HUES6 (cell line): Measurements from ENCODE around the gene S1PR3.
A peak's percentile ranks its signal among the peaks of the same experiment; 100 is the strongest.
"Not testable (repeated sequence)": the region's sequence is repeated elsewhere in the genome, so short reads cannot be mapped to it uniquely, and the experiment has no call there.

Experiments
- H3K27ac ChIP-seq: 2 replicates; pipeline ENCODE4 v1.7.0; 2013; ENCODE audit warnings: low read depth, mild to moderate bottlenecking, low read length, inconsistent platforms
- H3K27me3 ChIP-seq: 2 replicates; pipeline ENCODE4 v1.6.1; 2013; ENCODE audit warnings: low read length; ENCODE audit not compliant: control insufficient read depth, insufficient read depth
- H3K36me3 ChIP-seq: 2 replicates; pipeline ENCODE4 v1.6.1; 2013; ENCODE audit warnings: low read length; ENCODE audit not compliant: control insufficient read depth, insufficient read depth
- H3K4me1 ChIP-seq: 2 replicates; pipeline ENCODE4 v1.6.1; 2013; ENCODE audit warnings: low read length; ENCODE audit not compliant: control insufficient read depth, insufficient read depth
- H3K4me3 ChIP-seq: 2 replicates; pipeline ENCODE4 v1.5.1; 2013; ENCODE audit warnings: low read depth, low read length
- H3K9ac ChIP-seq: one replicate; pipeline ENCODE4 v1.6.1; 2013; ENCODE audit warnings: mild to moderate bottlenecking, low read length
- H3K9me3 ChIP-seq: 2 replicates; pipeline ENCODE4 v1.6.1; 2013; ENCODE audit warnings: low read depth, low read length; ENCODE audit not compliant: control insufficient read depth, insufficient read depth

Gene S1PR3

GRCh38 chr9:88991066-88992034, at the start of gene S1PR3:
Gene S1PR3, plus strand, starts transcription at chr9:88991468. Its CDS starts 9,733 bp downstream, at chr9:89001201.
- H3K27me3 ChIP-seq: peaks cover 3% of the 10 kb centered on the region
- H3K4me3 ChIP-seq: peak within 1 kb of the TSS; percentile 85
- H3K27ac ChIP-seq: peak within 1 kb of the TSS; percentile 39; the same call in 1 of the 2 replicates
- H3K9me3 ChIP-seq: no peaks in the 10 kb centered on the region
- H3K36me3 ChIP-seq: peaks cover 11% of the 10 kb centered on the region; the same call in 1 of the 2 replicates
- peak within 1 kb of the TSS; percentile 78 for H3K9ac ChIP-seq
- H3K4me1 ChIP-seq: peaks cover 28% of the 10 kb centered on the region

GRCh38 chr9:88941586-88941985, 49.7 kb upstream of the S1PR3 start:
- not testable (repeated sequence) for H3K36me3 ChIP-seq, H3K9me3 ChIP-seq, H3K4me3 ChIP-seq, H3K27me3 ChIP-seq, H3K9ac ChIP-seq, H3K4me1 ChIP-seq, H3K27ac ChIP-seq

- H3K36me3 ChIP-seq: no peaks in the 10 kb centered on the region
- no peaks in the 10 kb centered on the region for H3K4me1 ChIP-seq
- H3K9me3 ChIP-seq: no peaks in the 10 kb centered on the region
- no peak overlapping the region for H3K4me3 ChIP-seq
- no peak overlapping the region for H3K9ac ChIP-seq
- no peak overlapping the region for H3K27ac ChIP-seq
- no peaks in the 10 kb centered on the region for H3K27me3 ChIP-seq
Observed at GRCh38 chr9:88942411-88942810, 48.9 kb upstream of the S1PR3 start.

GRCh38 chr9:88945636-88946333, 45.5 kb upstream of the S1PR3 start:
- peaks cover 11% of the 10 kb centered on the region; the same call in 1 of the 2 replicates for H3K4me1 ChIP-seq
- no peak overlapping the region for H3K27ac ChIP-seq
- no peaks in the 10 kb centered on the region for H3K9me3 ChIP-seq
- H3K4me3 ChIP-seq: no peak overlapping the region
- H3K9ac ChIP-seq: no peak overlapping the region
- no peaks in the 10 kb centered on the region for H3K36me3 ChIP-seq
- H3K27me3 ChIP-seq: no peaks in the 10 kb centered on the region

GRCh38 chr9:88947581-88948573, 43.4 kb upstream of the S1PR3 start:
- Histone ChIP-seq H3K9me3 (no peaks in the 10 kb centered on the region), H3K36me3 (no peaks in the 10 kb centered on the region), H3K4me3 (no peak overlapping the region), H3K4me1 (peaks cover 11% of the 10 kb centered on the region; the same call in 1 of the 2 replicates), H3K9ac (no peak overlapping the region), H3K27me3 (no peaks in the 10 kb centered on the region), H3K27ac (no peak overlapping the region)

- H3K36me3 ChIP-seq: no peaks in the 10 kb centered on the region
- no peak overlapping the region for H3K9ac ChIP-seq
- no peak overlapping the region for H3K4me3 ChIP-seq
- H3K27me3 ChIP-seq: no peaks in the 10 kb centered on the region
- no peak overlapping the region for H3K27ac ChIP-seq
- H3K4me1 ChIP-seq: peaks cover 11% of the 10 kb centered on the region; the same call in 1 of the 2 replicates
- H3K9me3 ChIP-seq: peaks cover 4% of the 10 kb centered on the region; the same call in 1 of the 2 replicates
Observed at GRCh38 chr9:88949425-88949824, 41.8 kb upstream of the S1PR3 start.

- H3K27ac ChIP-seq: no peak overlapping the region
- no peak overlapping the region for H3K9ac ChIP-seq
Observed at GRCh38 chr9:88949961-88950340, 41.3 kb upstream of the S1PR3 start.

GRCh38 chr9:88950341-88951154, 40.7 kb upstream of the S1PR3 start:
- H3K9ac ChIP-seq: no peak overlapping the region
- peaks cover 11% of the 10 kb centered on the region; the same call in 1 of the 2 replicates for H3K4me1 ChIP-seq

More at GRCh38 chr9:88949961-88950340, 41.3 kb upstream of the S1PR3 start:
- H3K4me3 ChIP-seq: no peak overlapping the region
- H3K36me3 ChIP-seq: no peaks in the 10 kb centered on the region
- H3K9me3 ChIP-seq: peaks cover 5% of the 10 kb centered on the region; the same call in 1 of the 2 replicates
- H3K27me3 ChIP-seq: no peaks in the 10 kb centered on the region
- H3K4me1 ChIP-seq: peaks cover 11% of the 10 kb centered on the region; the same call in 1 of the 2 replicates

GRCh38 chr9:88951155-88951542, 40.1 kb upstream of the S1PR3 start:
- Histone ChIP-seq H3K9me3 (peaks cover 5% of the 10 kb centered on the region; the same call in 1 of the 2 replicates), H3K27me3 (no peaks in the 10 kb centered on the region), H3K36me3 (no peaks in the 10 kb centered on the region), H3K9ac (no peak overlapping the region), H3K27ac (no peak overlapping the region), H3K4me1 (peaks cover 11% of the 10 kb centered on the region; the same call in 1 of the 2 replicates), H3K4me3 (no peak overlapping the region)

More at GRCh38 chr9:88950341-88951154, 40.7 kb upstream of the S1PR3 start:
- no peak overlapping the region for H3K4me3 ChIP-seq
- peaks cover 5% of the 10 kb centered on the region; the same call in 1 of the 2 replicates for H3K9me3 ChIP-seq
- no peaks in the 10 kb centered on the region for H3K36me3 ChIP-seq
- H3K27ac ChIP-seq: no peak overlapping the region
- no peaks in the 10 kb centered on the region for H3K27me3 ChIP-seq
